Measurements from ENCODE around the gene SYNRG. TPM values are rescaled to one million over a fixed set of nuclear protein-coding genes. Genes with fewer than 3 reads are reported as not detected.

SYNRG gene
- total and polyA plus RNA-seq, 2 of the 13 experiments (the other 11 are each of a cell fraction or from before 2014, with no cell fraction given), result 7.3 to 8.7 TPM

DNA sequence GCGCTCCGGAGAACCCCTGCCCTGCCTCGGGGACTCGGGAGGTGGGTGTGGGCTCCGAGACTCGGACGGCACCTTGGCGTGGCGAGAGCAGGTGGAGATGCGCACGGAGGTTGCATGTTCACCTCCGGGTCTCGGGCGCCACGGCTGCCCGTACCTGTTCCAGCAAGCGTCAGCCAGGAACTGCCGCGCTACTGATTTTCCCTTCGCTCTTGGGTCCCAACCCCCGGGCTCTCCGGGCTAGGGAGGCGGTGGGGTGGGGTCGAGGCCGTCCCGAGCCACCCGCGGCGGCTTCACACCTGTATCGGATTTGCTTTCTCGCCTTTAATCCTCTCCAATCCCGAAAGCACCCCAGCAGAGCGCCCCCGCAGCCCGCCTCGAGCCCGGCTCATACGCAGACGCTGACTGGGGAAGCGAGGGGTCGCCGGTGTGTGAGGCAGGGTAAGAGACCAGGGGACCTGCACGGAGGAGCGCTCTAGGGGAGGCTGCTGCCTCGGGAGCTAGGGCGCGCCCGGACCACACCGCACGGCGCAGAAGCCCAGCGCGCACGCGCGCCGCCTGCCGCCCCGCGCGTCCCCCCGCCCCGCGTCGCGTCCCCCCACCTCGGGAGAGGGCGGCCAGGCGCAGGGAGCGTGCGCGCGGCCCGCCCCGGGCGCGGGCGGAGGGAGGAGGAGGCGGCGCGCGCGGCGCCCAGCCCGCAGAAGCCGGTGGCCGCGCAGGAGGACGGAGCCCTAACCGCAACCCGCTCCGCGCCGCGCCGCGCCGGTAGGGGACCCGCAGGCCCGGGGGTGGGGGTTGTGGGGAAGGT lies 119.8 kb downstream of the SYNRG start, which contains the start of gene DUSP14 (continued):
- TF ChIP-seq, protein P1, sequence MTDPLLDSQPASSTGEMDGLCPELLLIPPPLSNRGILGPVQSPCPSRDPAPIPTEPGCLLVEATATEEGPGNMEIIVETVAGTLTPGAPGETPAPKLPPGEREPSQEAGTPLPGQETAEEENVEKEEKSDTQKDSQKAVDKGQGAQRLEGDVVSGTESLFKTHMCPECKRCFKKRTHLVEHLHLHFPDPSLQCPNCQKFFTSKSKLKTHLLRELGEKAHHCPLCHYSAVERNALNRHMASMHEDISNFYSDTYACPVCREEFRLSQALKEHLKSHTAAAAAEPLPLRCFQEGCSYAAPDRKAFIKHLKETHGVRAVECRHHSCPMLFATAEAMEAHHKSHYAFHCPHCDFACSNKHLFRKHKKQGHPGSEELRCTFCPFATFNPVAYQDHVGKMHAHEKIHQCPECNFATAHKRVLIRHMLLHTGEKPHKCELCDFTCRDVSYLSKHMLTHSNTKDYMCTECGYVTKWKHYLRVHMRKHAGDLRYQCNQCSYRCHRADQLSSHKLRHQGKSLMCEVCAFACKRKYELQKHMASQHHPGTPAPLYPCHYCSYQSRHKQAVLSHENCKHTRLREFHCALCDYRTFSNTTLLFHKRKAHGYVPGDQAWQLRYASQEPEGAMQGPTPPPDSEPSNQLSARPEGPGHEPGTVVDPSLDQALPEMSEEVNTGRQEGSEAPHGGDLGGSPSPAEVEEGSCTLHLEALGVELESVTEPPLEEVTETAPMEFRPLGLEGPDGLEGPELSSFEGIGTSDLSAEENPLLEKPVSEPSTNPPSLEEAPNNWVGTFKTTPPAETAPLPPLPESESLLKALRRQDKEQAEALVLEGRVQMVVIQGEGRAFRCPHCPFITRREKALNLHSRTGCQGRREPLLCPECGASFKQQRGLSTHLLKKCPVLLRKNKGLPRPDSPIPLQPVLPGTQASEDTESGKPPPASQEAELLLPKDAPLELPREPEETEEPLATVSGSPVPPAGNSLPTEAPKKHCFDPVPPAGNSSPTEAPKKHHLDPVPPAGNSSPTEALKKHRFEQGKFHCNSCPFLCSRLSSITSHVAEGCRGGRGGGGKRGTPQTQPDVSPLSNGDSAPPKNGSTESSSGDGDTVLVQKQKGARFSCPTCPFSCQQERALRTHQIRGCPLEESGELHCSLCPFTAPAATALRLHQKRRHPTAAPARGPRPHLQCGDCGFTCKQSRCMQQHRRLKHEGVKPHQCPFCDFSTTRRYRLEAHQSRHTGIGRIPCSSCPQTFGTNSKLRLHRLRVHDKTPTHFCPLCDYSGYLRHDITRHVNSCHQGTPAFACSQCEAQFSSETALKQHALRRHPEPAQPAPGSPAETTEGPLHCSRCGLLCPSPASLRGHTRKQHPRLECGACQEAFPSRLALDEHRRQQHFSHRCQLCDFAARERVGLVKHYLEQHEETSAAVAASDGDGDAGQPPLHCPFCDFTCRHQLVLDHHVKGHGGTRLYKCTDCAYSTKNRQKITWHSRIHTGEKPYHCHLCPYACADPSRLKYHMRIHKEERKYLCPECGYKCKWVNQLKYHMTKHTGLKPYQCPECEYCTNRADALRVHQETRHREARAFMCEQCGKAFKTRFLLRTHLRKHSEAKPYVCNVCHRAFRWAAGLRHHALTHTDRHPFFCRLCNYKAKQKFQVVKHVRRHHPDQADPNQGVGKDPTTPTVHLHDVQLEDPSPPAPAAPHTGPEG (CRISPR knock-in tag; IDR thresholded peaks at IDR 0.05), result no peak; the same call in 1 of the 2 replicates
- TF ChIP-seq HMGA1 (CRISPR knock-in tag; conservative IDR thresholded peaks at IDR 0.05), result no peak
- TF ChIP-seq DNMT1 (CRISPR knock-in tag; IDR thresholded peaks at IDR 0.05), result no peak
- no peak for TF ChIP-seq DBP (CRISPR knock-in tag; IDR thresholded peaks at IDR 0.05; ENCODE audit: not compliant biosample characterization)
- no peak for TF ChIP-seq PPARG (CRISPR knock-in tag; conservative IDR thresholded peaks at IDR 0.05)
- TF ChIP-seq ZNF879 (CRISPR knock-in tag; IDR thresholded peaks at IDR 0.05), result no peak
- no peak; the same call in 1 of the 2 replicates for TF ChIP-seq AHR (CRISPR knock-in tag; IDR thresholded peaks at IDR 0.05)
- no peak for TF ChIP-seq ZFYVE20 (CRISPR knock-in tag; IDR thresholded peaks at IDR 0.05; ENCODE audit: borderline replicate concordance, low read depth)
- no peak for TF ChIP-seq ZNF367 (CRISPR knock-in tag; IDR thresholded peaks at IDR 0.05; ENCODE audit: borderline replicate concordance)
- no peak for TF ChIP-seq BCL6 (CRISPR knock-in tag; IDR thresholded peaks at IDR 0.05)
- no peak; the same call in none of the 2 replicates for TF ChIP-seq SAP130 (CRISPR knock-in tag; IDR thresholded peaks at IDR 0.05; ENCODE audit: low read depth)
- no peak for TF ChIP-seq FIP1L1 (IDR thresholded peaks at IDR 0.05; ENCODE audit: borderline replicate concordance, insufficient read depth, low read depth, low read length)
- no peak for TF ChIP-seq ZNF12 (CRISPR knock-in tag; IDR thresholded peaks at IDR 0.05)
- TF ChIP-seq POLR2A (IDR thresholded peaks at IDR 0.05; ENCODE audit: insufficient read depth in 1 of 2, low read depth in 2 of 2, low read length in 2 of 2), result peak; percentile 81 to 95
- TF ChIP-seq ZNF772 (CRISPR knock-in tag; IDR thresholded peaks at IDR 0.05), result no peak
- no peak for TF ChIP-seq IKZF1 (IDR thresholded peaks at IDR 0.05)
- no peak for TF ChIP-seq DRAP1 (CRISPR knock-in tag; IDR thresholded peaks at IDR 0.05)
- TF ChIP-seq, protein P2, sequence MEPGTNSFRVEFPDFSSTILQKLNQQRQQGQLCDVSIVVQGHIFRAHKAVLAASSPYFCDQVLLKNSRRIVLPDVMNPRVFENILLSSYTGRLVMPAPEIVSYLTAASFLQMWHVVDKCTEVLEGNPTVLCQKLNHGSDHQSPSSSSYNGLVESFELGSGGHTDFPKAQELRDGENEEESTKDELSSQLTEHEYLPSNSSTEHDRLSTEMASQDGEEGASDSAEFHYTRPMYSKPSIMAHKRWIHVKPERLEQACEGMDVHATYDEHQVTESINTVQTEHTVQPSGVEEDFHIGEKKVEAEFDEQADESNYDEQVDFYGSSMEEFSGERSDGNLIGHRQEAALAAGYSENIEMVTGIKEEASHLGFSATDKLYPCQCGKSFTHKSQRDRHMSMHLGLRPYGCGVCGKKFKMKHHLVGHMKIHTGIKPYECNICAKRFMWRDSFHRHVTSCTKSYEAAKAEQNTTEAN (CRISPR knock-in tag; conservative IDR thresholded peaks at IDR 0.05), result no peak
- TF ChIP-seq EZH2 (conservative IDR thresholded peaks at IDR 0.05; ENCODE audit: low read depth, low read length), result no peak
- TF ChIP-seq HCFC1 (IDR thresholded peaks at IDR 0.05; ENCODE audit: low read depth, low read length), result no peak
- TF ChIP-seq CAMTA2 (CRISPR knock-in tag; IDR thresholded peaks at IDR 0.05; ENCODE audit: borderline replicate concordance), result no peak
- TF ChIP-seq TP53 (CRISPR knock-in tag; conservative IDR thresholded peaks at IDR 0.05), result no peak
- no peak for TF ChIP-seq CCAR2 (optimal IDR thresholded peaks at IDR 0.05; ENCODE audit: low read depth, low read length)
- TF ChIP-seq ZFP37 (CRISPR knock-in tag; IDR thresholded peaks at IDR 0.05; ENCODE audit: borderline replicate concordance), result no peak

Data from HepG2 (cell line).